Lower leg skin (tissue), 3 donors: Measurements from ENCODE around the gene SLC36A3.

ENCODE experiments used
- POLR2A ChIP-seq, 2 donors: fragments of 450-650 bp; IDR thresholded peaks; one replicate each; pipeline ENCODE4 v1.6.1; 2016 to 2017; ENCODE audit warnings: antibody characterized with exemption in 2 of 2, mild to moderate bottlenecking in 1 of 2, moderate library complexity in 1 of 2
- TF ChIP-seq, protein P1 (sequence below), 3 donors: fragments of 450-650 bp; IDR thresholded peaks; one replicate each; pipeline ENCODE4 v1.5.1; 2016; ENCODE audit warnings: antibody characterized with exemption in 3 of 3, mild to moderate bottlenecking in 3 of 3, moderate library complexity in 2 of 3

DNA sequence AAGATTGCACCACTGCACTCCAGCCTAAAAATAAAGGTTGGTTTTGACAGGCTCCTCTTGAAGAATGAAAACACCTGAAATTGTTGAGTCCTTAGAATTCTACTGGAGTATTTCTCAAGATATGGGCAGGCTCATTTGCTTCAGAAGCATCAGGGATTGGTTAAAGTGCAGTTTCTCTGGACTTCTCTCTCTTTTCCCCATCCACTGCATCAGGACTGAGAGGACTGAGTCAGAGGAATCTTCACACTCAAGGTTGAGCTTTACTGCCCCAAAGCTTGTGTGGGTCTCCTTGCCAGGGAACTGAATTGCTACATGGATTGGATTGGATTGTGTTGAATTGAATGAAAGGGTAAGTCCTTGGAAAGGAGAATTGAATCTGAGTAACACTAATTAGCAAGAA lies 72.2 kb downstream of the SLC36A3 start:
- TF ChIP-seq, protein P1, sequence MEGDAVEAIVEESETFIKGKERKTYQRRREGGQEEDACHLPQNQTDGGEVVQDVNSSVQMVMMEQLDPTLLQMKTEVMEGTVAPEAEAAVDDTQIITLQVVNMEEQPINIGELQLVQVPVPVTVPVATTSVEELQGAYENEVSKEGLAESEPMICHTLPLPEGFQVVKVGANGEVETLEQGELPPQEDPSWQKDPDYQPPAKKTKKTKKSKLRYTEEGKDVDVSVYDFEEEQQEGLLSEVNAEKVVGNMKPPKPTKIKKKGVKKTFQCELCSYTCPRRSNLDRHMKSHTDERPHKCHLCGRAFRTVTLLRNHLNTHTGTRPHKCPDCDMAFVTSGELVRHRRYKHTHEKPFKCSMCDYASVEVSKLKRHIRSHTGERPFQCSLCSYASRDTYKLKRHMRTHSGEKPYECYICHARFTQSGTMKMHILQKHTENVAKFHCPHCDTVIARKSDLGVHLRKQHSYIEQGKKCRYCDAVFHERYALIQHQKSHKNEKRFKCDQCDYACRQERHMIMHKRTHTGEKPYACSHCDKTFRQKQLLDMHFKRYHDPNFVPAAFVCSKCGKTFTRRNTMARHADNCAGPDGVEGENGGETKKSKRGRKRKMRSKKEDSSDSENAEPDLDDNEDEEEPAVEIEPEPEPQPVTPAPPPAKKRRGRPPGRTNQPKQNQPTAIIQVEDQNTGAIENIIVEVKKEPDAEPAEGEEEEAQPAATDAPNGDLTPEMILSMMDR (IDR thresholded peaks at IDR 0.05): no peak
- no peak for TF ChIP-seq POLR2A (IDR thresholded peaks at IDR 0.05)
